Adrenal gland (tissue), 12 donors: ENCODE measurements around the gene UBAP2. TPM values are rescaled to one million over a fixed set of nuclear protein-coding genes. Genes with fewer than 3 reads are reported as not detected.
"Not testable (repeated sequence)": the region's sequence is repeated elsewhere in the genome, so short reads cannot be mapped to it uniquely, and the experiment has no call there.

Source experiments
- DNase-seq, 7 donors: peaks; one replicate each; pipeline ENCODE4 v3.0.0-alpha.2; 2019 to 2020
- H3K27ac ChIP-seq, 5 donors: fragments of 200-600 bp; sonication (generic) in 4 of 5; 1 replicate in 3 of 5; 2 replicates in 2 of 5; pipeline versions ENCODE4 v1.5.1 to v1.8.0; 2016 to 2020; ENCODE audit warnings: mild to moderate bottlenecking in 1 of 5
- H3K27me3 ChIP-seq: fragments of 200-600 bp; 2 replicates; pipeline ENCODE4 v1.8.0; 2021
- H3K36me3 ChIP-seq, 2 donors: fragments of 200-600 bp; replicated peaks in 1 of 2; 1 replicate in 1 of 2; 2 replicates in 1 of 2; pipeline versions ENCODE4 v1.5.1 to v1.8.0; 2018 to 2022
- H3K4me1 ChIP-seq, 2 donors: fragments of 200-600 bp; replicated peaks in 1 of 2; 1 replicate in 1 of 2; 2 replicates in 1 of 2; pipeline versions ENCODE4 v1.5.1 to v1.8.0; 2018 to 2021
- H3K4me3 ChIP-seq, 4 donors: fragments of 200-600 bp; sonication (generic) in 3 of 4; one replicate each; pipeline ENCODE4 v1.5.1; 2016 to 2018
- H3K9me3 ChIP-seq, 3 donors: fragments of 200-600 bp; sonication (generic) in 1 of 3; replicated peaks in 1 of 3; 1 replicate in 2 of 3; 2 replicates in 1 of 3; pipeline versions ENCODE4 v1.5.1 to v1.8.0; 2016 to 2021
- POLR2A ChIP-seq, 2 donors: fragments of 450-650 bp; IDR thresholded peaks; one replicate each; pipeline ENCODE4 v1.6.1; 2017; ENCODE audit warnings: antibody characterized with exemption in 2 of 2, mild to moderate bottlenecking in 2 of 2, moderate library complexity in 1 of 2
- WGBS, 4 donors: extraction: QIAGEN DNeasy Blood & Tissue Kit in 2 of 4; methylation state at CpG; one replicate each; pipeline versions ENCODE4 v1.1.5 to v1.1.7; 2013 to 2017; 5-methylcytosine and 5-hydroxymethylcytosine counted together
- intact Hi-C, 2 donors: fragments of 100-400 bp; cut with DNase I; formaldehyde crosslinking; loops; one replicate each; pipeline versions ENCODE4 v1.14.1 to v1.15.0; 2022 to 2023
- polyA plus RNA-seq, 3 donors: library from polyadenylated mRNA; stranded (reverse); fragments of 200-250 nt in 2 of 3; fragments of 350-450 nt in 1 of 3; fragmentation: Illumina TruSeq in 1 of 3; extraction: RNeasy Lipid Tissue Mini Kit (QIAGEN cat#74804) in 1 of 3; gene quantifications; one replicate each; pipeline ENCODE4 v1.2.3, GENCODE V29; 2013 to 2014
- total RNA-seq, 9 donors: library from RNA; depleted of rRNA in 4 of 9; stranded (reverse); fragments of >200 nt in 4 of 9; fragments of 120-200 nt in 1 of 9; fragmentation: NEBNext Ultra II Directional in 1 of 9; extraction: Animal tissue kit (Norgen Biotek cat#: 25700) in 1 of 9; gene quantifications; one replicate each; pipeline versions ENCODE4 v1.1.0 to v1.2.4, GENCODE V29; 2013 to 2023
- TF ChIP-seq, protein P1 (sequence below), 6 experiments: fragments of 450-650 bp in 4 of 6; fragments of 200-600 bp in 2 of 6; sonication (generic) in 1 of 6; IDR thresholded peaks; 1 replicate in 5 of 6; 2 replicates in 1 of 6; pipeline versions ENCODE4 v1.5.1 to v1.8.0; 2016 to 2021; ENCODE audit warnings: antibody characterized with exemption in 6 of 6, mild to moderate bottlenecking in 2 of 6, moderate library complexity in 1 of 6
- donor health status: healthy with polysubstance abuse.
- donor health status: Bipolar disorder and iron deficiency.
- donor health status: DM: yes; HTN: yes; CAD: no.
- donor health status: DM: no; HTN: no; CAD: no.
- donor health status: DM: no; HTN: no; CAD: no.
- donor health status: DM: yes; HTN: yes; CAD: no.

Gene UBAP2
- total and polyA plus RNA-seq, 12 donors = 20.9 to 60.0 (median 37.8) TPM

DNA sequence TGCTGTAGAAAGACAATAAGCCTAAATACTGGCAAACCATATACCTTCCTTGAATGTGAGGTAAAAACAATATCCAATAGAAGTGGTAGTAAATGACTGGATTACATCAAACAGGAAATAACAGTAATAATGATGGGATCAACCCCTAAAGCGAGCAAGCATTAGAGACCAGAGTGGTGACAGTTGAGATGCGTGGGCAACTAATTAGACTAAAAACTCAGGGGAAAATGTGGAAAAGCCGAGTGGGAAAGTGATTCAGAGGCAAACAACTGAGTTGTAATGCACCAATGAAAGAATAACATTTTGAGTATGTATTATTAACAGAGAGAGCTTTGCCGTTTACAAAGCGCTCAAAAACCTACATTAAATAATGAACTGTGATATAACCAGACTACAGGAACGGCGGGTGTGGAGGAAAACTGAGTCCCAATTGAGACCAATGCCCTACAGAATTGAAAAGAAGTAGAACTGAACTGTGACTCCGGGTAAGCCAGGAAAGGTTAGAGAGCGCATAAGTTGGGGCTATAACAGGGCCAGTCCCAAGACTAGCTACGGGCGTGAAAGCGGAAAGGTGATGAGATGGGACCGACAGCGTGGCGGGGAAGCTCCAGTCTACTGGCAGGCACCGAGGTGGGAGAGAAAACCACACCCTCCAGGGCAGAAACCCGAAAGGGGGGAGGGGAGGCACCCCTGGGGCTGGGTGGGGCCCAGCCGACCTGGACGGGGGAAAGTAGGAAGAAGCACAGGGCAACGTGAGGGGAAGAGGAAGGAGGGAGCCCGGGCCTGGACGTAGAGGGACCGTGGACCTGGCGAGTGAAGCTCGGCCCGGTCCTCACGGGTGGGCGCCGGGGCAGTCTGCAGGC lies 592 bp downstream of the UBAP2 start:
- DNase-seq = peak; percentile 40 to 71 (median 55)
- Histone ChIP-seq H3K4me3 (peak overlapping the region; percentile 66 to 92 (median 82)), H3K4me1 (peaks cover 22 to 29% of the 10 kb centered on the region in 2 donors), H3K36me3 (no peaks in the 10 kb centered on the region), H3K9me3 (no peaks in the 10 kb centered on the region), H3K27ac (peak overlapping the region; percentile 93 to 98 (median 94)), H3K27me3 (no peaks in the 10 kb centered on the region)
- 1% methylated on average over 29 of the region's 29 CpGs for WGBS, 4 donors
- intact Hi-C loops = no loop called here
- TF ChIP-seq POLR2A (IDR thresholded peaks at IDR 0.05) = no peak
- TF ChIP-seq, protein P1, sequence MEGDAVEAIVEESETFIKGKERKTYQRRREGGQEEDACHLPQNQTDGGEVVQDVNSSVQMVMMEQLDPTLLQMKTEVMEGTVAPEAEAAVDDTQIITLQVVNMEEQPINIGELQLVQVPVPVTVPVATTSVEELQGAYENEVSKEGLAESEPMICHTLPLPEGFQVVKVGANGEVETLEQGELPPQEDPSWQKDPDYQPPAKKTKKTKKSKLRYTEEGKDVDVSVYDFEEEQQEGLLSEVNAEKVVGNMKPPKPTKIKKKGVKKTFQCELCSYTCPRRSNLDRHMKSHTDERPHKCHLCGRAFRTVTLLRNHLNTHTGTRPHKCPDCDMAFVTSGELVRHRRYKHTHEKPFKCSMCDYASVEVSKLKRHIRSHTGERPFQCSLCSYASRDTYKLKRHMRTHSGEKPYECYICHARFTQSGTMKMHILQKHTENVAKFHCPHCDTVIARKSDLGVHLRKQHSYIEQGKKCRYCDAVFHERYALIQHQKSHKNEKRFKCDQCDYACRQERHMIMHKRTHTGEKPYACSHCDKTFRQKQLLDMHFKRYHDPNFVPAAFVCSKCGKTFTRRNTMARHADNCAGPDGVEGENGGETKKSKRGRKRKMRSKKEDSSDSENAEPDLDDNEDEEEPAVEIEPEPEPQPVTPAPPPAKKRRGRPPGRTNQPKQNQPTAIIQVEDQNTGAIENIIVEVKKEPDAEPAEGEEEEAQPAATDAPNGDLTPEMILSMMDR (IDR thresholded peaks at IDR 0.05) = no peak

DNA sequence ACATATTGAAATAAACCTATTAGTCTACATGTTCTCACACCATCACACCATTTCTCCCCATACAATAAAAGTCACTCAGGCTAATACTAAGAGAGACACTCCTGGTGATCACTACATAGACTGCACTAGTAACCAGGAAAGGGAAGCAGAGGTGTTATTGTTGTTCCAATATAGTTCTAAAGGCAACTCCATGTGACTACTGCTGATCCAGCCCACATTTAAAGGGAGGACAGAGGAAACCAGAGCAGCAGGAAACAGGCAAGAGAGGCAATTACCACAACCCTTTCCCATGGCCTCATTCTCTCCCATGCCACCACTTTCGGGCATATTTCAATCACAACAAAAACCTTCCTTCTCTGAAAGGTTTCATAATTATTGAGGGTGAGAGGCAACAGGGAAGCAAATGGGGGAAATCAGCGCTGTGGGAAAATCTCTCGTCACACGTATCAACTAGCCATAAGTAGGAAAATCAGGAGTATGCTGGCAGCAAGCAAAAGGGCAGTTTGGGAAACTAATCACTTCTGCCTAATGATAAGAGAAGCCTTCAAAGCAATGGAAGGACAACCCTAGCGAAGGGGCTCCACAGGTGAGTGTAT lies 1.8 kb downstream of the UBAP2 start:
- Histone ChIP-seq H3K36me3 (no peaks in the 10 kb centered on the region), H3K27me3 (no peaks in the 10 kb centered on the region), H3K9me3 (no peaks in the 10 kb centered on the region), H3K4me3 (peak overlapping the region in 1 of 4 donors; percentile 74), H3K27ac (peak overlapping the region in 3 of 5 donors; percentile 2 to 93 (median 25)), H3K4me1 (peaks cover 22 to 29% of the 10 kb centered on the region in 2 donors)
- 28 to 43% (median 40%) methylated on average over 5 of the region's 5 CpGs for WGBS, 4 donors
- no peak for DNase-seq
- intact Hi-C loops = no loop called here
- TF ChIP-seq, protein P1 (IDR thresholded peaks at IDR 0.05) = no peak
- peak in 1 of 2 donors; percentile 40 for TF ChIP-seq POLR2A (IDR thresholded peaks at IDR 0.05)

DNA sequence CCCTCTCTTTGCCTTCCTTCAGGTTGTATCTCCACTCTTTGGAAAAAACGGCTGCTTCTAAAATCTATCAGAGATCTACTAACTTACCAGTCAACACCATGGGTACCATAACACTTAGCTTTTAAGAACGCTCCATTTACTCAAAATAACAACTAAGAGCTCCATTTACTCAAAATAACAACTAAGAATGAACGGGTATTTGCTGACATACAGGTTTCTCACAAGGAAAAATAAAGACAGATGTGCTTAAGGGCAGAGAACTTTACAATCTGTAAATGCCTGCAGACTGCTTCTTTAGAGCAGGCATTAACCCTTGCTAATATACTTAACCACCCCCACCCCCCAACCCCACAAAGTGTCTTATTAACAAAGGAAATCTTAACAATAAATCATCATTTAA lies 2.8 kb downstream of the UBAP2 start:
- Histone ChIP-seq H3K9me3 (no peaks in the 10 kb centered on the region), H3K4me3 (no peak overlapping the region), H3K27ac (no peak overlapping the region), H3K4me1 (peaks cover 22 to 29% of the 10 kb centered on the region in 2 donors), H3K36me3 (no peaks in the 10 kb centered on the region), H3K27me3 (no peaks in the 10 kb centered on the region)
- TF ChIP-seq, protein P1 (IDR thresholded peaks at IDR 0.05) = no peak
- TF ChIP-seq POLR2A (IDR thresholded peaks at IDR 0.05) = no peak
- 52 to 79% (median 61%) methylated on average over 3 of the region's 3 CpGs for WGBS, 4 donors
- intact Hi-C loops = no loop called here
- no peak for DNase-seq

DNA sequence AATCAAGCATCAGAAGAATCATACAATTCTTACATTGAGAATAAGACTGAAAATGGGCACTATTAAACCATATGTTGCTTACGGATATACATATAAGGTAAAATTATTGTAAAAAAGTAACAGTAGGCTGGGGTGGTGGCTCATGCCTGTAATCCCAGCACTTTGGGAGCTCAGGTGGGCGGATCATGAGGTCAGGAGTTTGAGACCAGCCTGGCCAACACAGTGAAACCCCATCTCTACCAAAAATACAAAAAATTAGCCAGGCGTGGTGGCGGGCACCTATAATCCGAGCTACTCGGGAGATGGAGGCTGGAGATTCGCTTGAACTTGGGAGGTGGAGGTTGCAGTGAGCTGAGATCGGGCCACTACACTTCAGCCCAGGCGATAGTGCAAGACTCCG lies 6.6 kb downstream of the UBAP2 start:
- peak in 1 of 7 donors; percentile 23 for DNase-seq
- H3K9me3 ChIP-seq, H3K36me3 ChIP-seq, H3K4me1 ChIP-seq, H3K27ac ChIP-seq, intact Hi-C loops, H3K4me3 ChIP-seq, H3K27me3 ChIP-seq: not testable (repeated sequence)
- WGBS, 4 donors = 93 to 95% (median 94%) methylated on average over 10 of the region's 10 CpGs

DNA sequence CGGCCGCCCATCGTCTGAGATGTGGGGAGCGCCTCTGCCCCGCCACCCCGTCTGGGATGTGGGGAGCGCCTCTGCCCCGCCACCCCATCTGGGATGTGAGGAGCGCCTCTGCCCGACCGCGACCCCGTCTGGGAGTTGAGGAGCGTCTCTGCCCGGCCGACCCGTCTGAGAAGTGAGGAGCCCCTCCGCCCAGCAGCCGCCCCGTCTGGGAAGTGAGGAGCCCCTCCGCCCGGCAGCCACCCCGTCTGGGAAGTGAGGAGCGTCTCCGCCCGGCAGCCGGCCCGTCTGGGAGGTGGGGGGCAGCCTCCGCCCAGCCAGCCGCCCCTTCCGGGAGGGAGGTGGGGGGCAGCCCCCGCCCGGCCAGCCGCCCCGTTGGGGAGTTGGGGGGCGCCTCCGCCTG lies 9.8 kb downstream of the UBAP2 start:
- DNase-seq, H3K4me3 ChIP-seq, H3K27ac ChIP-seq, intact Hi-C loops, H3K9me3 ChIP-seq, H3K27me3 ChIP-seq, H3K36me3 ChIP-seq, H3K4me1 ChIP-seq: not testable (repeated sequence)
- 95 to 96% (median 96%) methylated on average over 4 to 33 of the region's 37 CpGs; no CpG with 5 or more reads in 1 of the 4 donors for WGBS, 4 donors
